Small intestine (tissue), 16 donors: ENCODE data around the gene DLG2. TPM values are rescaled to one million over a fixed set of nuclear protein-coding genes. Genes with fewer than 3 reads are reported as not detected.
A peak's percentile ranks its signal among the peaks of the same experiment; 100 is the strongest.
"Not testable (repeated sequence)": the region's sequence is repeated elsewhere in the genome, so short reads cannot be mapped to it uniquely, and the experiment has no call there.

Source experiments
- DNase-seq, 2 donors: peaks; one replicate each; pipeline versions ENCODE4 v3.0.0 to v3.0.0-alpha.2; 2013
- FAIRE-seq: peaks from 2 replicates; lab custom pipeline; 2012; peaks lifted over from hg19 to GRCh38; lab: Jason Lieb, UNC
- H3K27ac ChIP-seq, 3 donors: one replicate each; pipeline ENCODE4 v1.5.1; 2013; ENCODE audit warnings: low read length in 2 of 3, mild to moderate bottlenecking in 2 of 3, control low read depth in 1 of 3, inconsistent platforms in 1 of 3, low read depth in 1 of 3, moderate library complexity in 1 of 3
- H3K27me3 ChIP-seq, 3 donors: one replicate each; pipeline ENCODE4 v1.6.1; 2013; ENCODE audit warnings: low read length in 3 of 3, inconsistent platforms in 1 of 3; ENCODE audit not compliant: control insufficient read depth in 3 of 3, insufficient read depth in 3 of 3
- H3K36me3 ChIP-seq, 3 donors: one replicate each; pipeline ENCODE4 v1.6.1; 2013; ENCODE audit warnings: low read length in 3 of 3, inconsistent platforms in 1 of 3, low read depth in 1 of 3, mild to moderate bottlenecking in 1 of 3, moderate library complexity in 1 of 3; ENCODE audit not compliant: control insufficient read depth in 3 of 3, insufficient read depth in 2 of 3
- H3K4me1 ChIP-seq, 3 donors: one replicate each; pipeline ENCODE4 v1.6.1; 2013; ENCODE audit warnings: low read length in 2 of 3, inconsistent platforms in 1 of 3, low read depth in 1 of 3, mild to moderate bottlenecking in 1 of 3, moderate library complexity in 1 of 3; ENCODE audit not compliant: control insufficient read depth in 3 of 3, insufficient read depth in 2 of 3
- H3K4me3 ChIP-seq, 3 donors: one replicate each; pipeline ENCODE4 v1.5.1; 2013; ENCODE audit warnings: low read length in 3 of 3, control low read depth in 1 of 3, inconsistent platforms in 1 of 3, low read depth in 1 of 3, mild to moderate bottlenecking in 1 of 3, moderate library complexity in 1 of 3
- H3K9me3 ChIP-seq, 2 donors: one replicate each; pipeline ENCODE4 v1.6.1; 2013; ENCODE audit warnings: low read depth in 1 of 2, low read length in 1 of 2; ENCODE audit not compliant: control insufficient read depth in 2 of 2, insufficient read depth in 1 of 2
- WGBS, 3 donors: extraction: QIAGEN DNeasy Blood & Tissue Kit; methylation state at CpG; one replicate each; pipeline ENCODE4 v1.1.7; 2013; 5-methylcytosine and 5-hydroxymethylcytosine counted together
- long read RNA-seq, 10 donors: transcript quantifications; one replicate each; lab custom pipeline, GENCODE V29; 2026
- polyA plus RNA-seq, 4 donors: library from polyadenylated mRNA; stranded (reverse) in 3 of 4; unstranded in 1 of 4; fragments of 200-250 nt in 3 of 4; fragments of 120-200 nt in 1 of 4; gene quantifications; one replicate each; pipeline versions ENCODE4 v1.2.1 to v1.2.3, GENCODE V29; 2013
- donor health status: healthy with polysubstance abuse.
- donor health status: control.
- donor health status: control.
- donor health status: Bipolar disorder and iron deficiency.
- donor health status: healthy.

The DLG2 gene
- 1 to 10 TPM in 2 of 4 donors, under 1 TPM in 2; 0.22 to 1.6 (median 1.1) TPM for polyA plus RNA-seq
- long read RNA-seq, donor 1, partial matches to known transcripts = 229 of 423 reads
- long read RNA-seq, donor 1, other reads (novel, unspliced or antisense) = 194 of 423 reads
- long read RNA-seq, donor 2 = 0 reads
- long read RNA-seq, donor 3 = 0 reads
- long read RNA-seq, donor 4 = 0 reads
- long read RNA-seq, donor 5, partial matches to known transcripts = 67 of 72 reads
- long read RNA-seq, donor 5, other reads (novel, unspliced or antisense) = 5 of 72 reads
- long read RNA-seq, donor 6 = 0 reads
- long read RNA-seq, donor 7 = 0 reads
- long read RNA-seq, donor 8 = 0 reads
- long read RNA-seq, donor 9 = 0 reads
- long read RNA-seq, donor 10, partial matches to known transcripts = 37 of 96 reads
- long read RNA-seq, donor 10, other reads (novel, unspliced or antisense) = 58 of 96 reads

- no peaks in the 10 kb centered on the region for H3K9me3 ChIP-seq
- DNase-seq (peak; percentile 38 to 59), FAIRE-seq (no peak)
- 1 to 2% (median 2%) methylated on average over 23 of the region's 23 CpGs for WGBS, 3 donors
- H3K27me3 ChIP-seq = no peaks in the 10 kb centered on the region
- H3K4me1 ChIP-seq = peaks cover 0 to 8% (median 5%) of the 10 kb centered on the region in 3 donors
- H3K27ac ChIP-seq = peak within 1 kb of the TSS; percentile 60 to 94 (median 88)
- H3K36me3 ChIP-seq = peaks cover 0 to 5% (median 1%) of the 10 kb centered on the region in 3 donors
- H3K4me3 ChIP-seq = peak within 1 kb of the TSS; percentile 56 to 69 (median 58)
Measured at GRCh38 chr11:85627332-85627997, at the start of gene DLG2. DLG2 (minus strand) TSS chr11:85627344.

GRCh38 chr11:85673393-85673792, 46.2 kb upstream of the DLG2 start:
- DNase-seq (no peak), FAIRE-seq (no peak)
- Histone ChIP-seq H3K4me1 (peaks cover 0 to 4% (median 0%) of the 10 kb centered on the region in 3 donors), H3K36me3 (no peaks in the 10 kb centered on the region), H3K4me3 (no peak overlapping the region), H3K9me3 (peaks cover 0 to 8% of the 10 kb centered on the region in 2 donors), H3K27me3 (no peaks in the 10 kb centered on the region), H3K27ac (no peak overlapping the region)
- 84 to 95% (median 90%) methylated on average over 3 of the region's 3 CpGs for whole genome bisulfite sequencing, 3 donors

- no peak for DNase-seq
- Histone ChIP-seq H3K27ac (no peak overlapping the region), H3K36me3 (no peaks in the 10 kb centered on the region), H3K4me1 (peaks cover 0 to 4% (median 0%) of the 10 kb centered on the region in 3 donors), H3K4me3 (no peak overlapping the region), H3K27me3 (no peaks in the 10 kb centered on the region), H3K9me3 (peaks cover 0 to 8% of the 10 kb centered on the region in 2 donors)
- FAIRE-seq = no peak
- WGBS, 3 donors = 89 to 96% (median 93%) methylated on average over 8 of the region's 8 CpGs
Measured at GRCh38 chr11:85672105-85672902, 45.2 kb upstream of the DLG2 start.

GRCh38 chr11:85670949-85671663, 44.0 kb upstream of the DLG2 start:
- DNase-seq = peak in 1 of 2 donors; percentile 79
- not testable (repeated sequence) for H3K9me3 ChIP-seq, H3K27ac ChIP-seq, H3K4me1 ChIP-seq, H3K27me3 ChIP-seq, H3K4me3 ChIP-seq, H3K36me3 ChIP-seq, FAIRE-seq

- FAIRE-seq = no peak
- H3K36me3 ChIP-seq = no peaks in the 10 kb centered on the region
- H3K4me1 ChIP-seq = peaks cover 0 to 8% (median 0%) of the 10 kb centered on the region in 3 donors
- WGBS, 3 donors = 91 to 95% (median 93%) methylated on average over 1 of the region's 1 CpG
- H3K27ac ChIP-seq = no peak overlapping the region
- DNase-seq = no peak
- H3K27me3 ChIP-seq = no peaks in the 10 kb centered on the region
- peaks cover 0 to 8% of the 10 kb centered on the region in 2 donors for H3K9me3 ChIP-seq
- no peak overlapping the region for H3K4me3 ChIP-seq
Measured at GRCh38 chr11:85668157-85668556, 41.0 kb upstream of the DLG2 start.

GRCh38 chr11:85666687-85667086, 39.5 kb upstream of the DLG2 start:
- 86 to 90% (median 86%) methylated on average over 3 of the region's 3 CpGs for WGBS, 3 donors
- FAIRE-seq (no peak), DNase-seq (no peak)
- peaks cover 0 to 8% (median 2%) of the 10 kb centered on the region in 3 donors for H3K4me1 ChIP-seq
- no peaks in the 10 kb centered on the region for H3K36me3 ChIP-seq
- H3K27me3 ChIP-seq = no peaks in the 10 kb centered on the region
- no peak overlapping the region for H3K4me3 ChIP-seq
- H3K27ac ChIP-seq = no peak overlapping the region
- peaks cover 0 to 4% of the 10 kb centered on the region in 2 donors for H3K9me3 ChIP-seq

- 14 to 52% (median 33%) methylated on average over 5 of the region's 5 CpGs for WGBS, 3 donors
- no peak overlapping the region for H3K4me3 ChIP-seq
- H3K27ac ChIP-seq = peak overlapping the region in 2 of 3 donors; percentile 14 to 99
- DNase-seq (peak; percentile 55 to 80), FAIRE-seq (no peak)
- no peaks in the 10 kb centered on the region for H3K9me3 ChIP-seq
- peaks cover 0 to 5% (median 2%) of the 10 kb centered on the region in 3 donors for H3K4me1 ChIP-seq
- H3K27me3 ChIP-seq = no peaks in the 10 kb centered on the region
- H3K36me3 ChIP-seq = no peaks in the 10 kb centered on the region
Measured at GRCh38 chr11:85665733-85666132, 38.6 kb upstream of the DLG2 start.
